Peyer's patch (tissue), 4 donors: ENCODE data around the gene SLC10A1. TPM values are rescaled to one million over a fixed set of nuclear protein-coding genes. Genes with fewer than 3 reads are reported as not detected.

Source experiments
- DNase-seq, 3 donors: peaks; one replicate each; pipeline ENCODE4 v3.0.0-alpha.2; 2017 to 2019
- H3K27ac ChIP-seq, 4 donors: fragments of 200-600 bp; sonication (generic); one replicate each; pipeline ENCODE4 v1.5.1; 2016 to 2019
- H3K27me3 ChIP-seq, 2 donors: fragments of 200-600 bp; sonication (generic); one replicate each; pipeline ENCODE4 v1.5.1; 2019
- H3K36me3 ChIP-seq, 3 donors: fragments of 200-600 bp; sonication (generic); one replicate each; pipeline ENCODE4 v1.5.1; 2016 to 2019
- H3K4me1 ChIP-seq, 4 donors: fragments of 200-600 bp; sonication (generic); one replicate each; pipeline ENCODE4 v1.5.1; 2016 to 2019
- H3K4me3 ChIP-seq, 4 donors: fragments of 200-600 bp; sonication (generic); 1 replicate in 3 of 4; 2 replicates in 1 of 4; pipeline ENCODE4 v1.5.1; 2016 to 2019; ENCODE audit warnings: mild to moderate bottlenecking in 1 of 4
- H3K9me3 ChIP-seq, 4 donors: fragments of 200-600 bp; sonication (generic); one replicate each; pipeline ENCODE4 v1.5.1; 2016 to 2019; ENCODE audit warnings: mild to moderate bottlenecking in 1 of 4
- CTCF ChIP-seq, 6 experiments: fragments of 450-650 bp in 4 of 6; fragments of 200-600 bp in 2 of 6; sonication (generic) in 1 of 6; IDR thresholded peaks; one replicate each; pipeline ENCODE4 v1.5.1; 2017 to 2019; ENCODE audit warnings: antibody characterized with exemption in 6 of 6, mild to moderate bottlenecking in 3 of 6, moderate library complexity in 1 of 6
- POLR2A ChIP-seq, 2 donors: fragments of 450-650 bp; IDR thresholded peaks; one replicate each; pipeline ENCODE4 v1.5.1; 2017; ENCODE audit warnings: antibody characterized with exemption in 2 of 2, mild to moderate bottlenecking in 2 of 2, moderate library complexity in 2 of 2
- total RNA-seq, 4 donors: library from RNA; depleted of rRNA; stranded (reverse); fragments of >200 nt; gene quantifications; one replicate each; pipeline ENCODE4 v1.1.0, GENCODE V29; 2016

The SLC10A1 gene
- total RNA-seq, 4 donors from 2014 or later, result not detected

DNA sequence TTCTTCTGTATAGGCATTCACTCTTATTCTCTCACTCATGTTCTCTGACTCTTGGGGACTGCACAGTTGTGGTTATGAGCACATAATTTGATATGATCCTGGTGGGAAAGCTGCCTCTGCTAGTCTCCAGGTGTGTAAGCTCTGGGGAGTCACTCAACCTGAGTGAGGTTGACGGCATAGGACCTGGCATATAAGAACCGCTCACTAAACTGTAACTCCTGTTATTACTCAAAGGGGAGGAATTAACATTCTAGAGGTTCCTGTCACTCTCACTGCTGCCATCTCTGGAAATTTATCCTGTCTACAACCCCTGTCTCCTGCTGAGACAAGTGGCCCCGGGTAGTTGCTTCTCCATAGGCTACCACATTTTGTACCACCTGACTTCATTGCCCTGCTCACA, 16.1 kb downstream of the SLC10A1 start:
- H3K27me3 ChIP-seq, result no peaks in the 10 kb centered on the region
- H3K4me1 ChIP-seq, result no peaks in the 10 kb centered on the region
- no peak for DNase-seq
- H3K9me3 ChIP-seq, result no peaks in the 10 kb centered on the region
- peaks cover 0 to 50% (median 0%) of the 10 kb centered on the region in 3 donors for H3K36me3 ChIP-seq
- no peak for TF ChIP-seq CTCF (IDR thresholded peaks at IDR 0.05)
- no peak for TF ChIP-seq POLR2A (IDR thresholded peaks at IDR 0.05)
- H3K27ac ChIP-seq, result no peak overlapping the region
- no peak overlapping the region for H3K4me3 ChIP-seq

DNA sequence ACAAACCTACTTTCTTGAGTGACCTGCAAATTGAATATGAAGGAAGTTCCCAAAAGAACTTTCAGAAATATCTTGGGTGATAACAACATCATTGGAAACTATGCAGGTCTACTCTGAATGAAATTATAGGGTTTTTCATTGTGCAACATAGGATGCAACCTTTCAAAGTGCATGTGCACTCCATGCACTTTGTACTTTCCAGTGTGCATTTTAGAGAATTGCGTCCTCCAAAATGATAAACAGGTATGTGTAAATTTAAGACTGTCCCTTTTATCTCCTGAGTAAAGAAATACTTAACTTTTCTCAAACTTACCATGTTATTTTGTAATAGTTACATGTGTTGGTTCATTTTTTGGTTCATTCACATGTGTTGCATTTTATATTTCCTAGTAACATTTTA, 16.9 kb downstream of the SLC10A1 start:
- H3K27me3 ChIP-seq, result no peaks in the 10 kb centered on the region
- no peak overlapping the region for H3K27ac ChIP-seq
- H3K36me3 ChIP-seq, result peaks cover 0 to 56% (median 0%) of the 10 kb centered on the region in 3 donors
- H3K4me1 ChIP-seq, result no peaks in the 10 kb centered on the region
- no peak overlapping the region for H3K4me3 ChIP-seq
- no peak for DNase-seq
- TF ChIP-seq CTCF (IDR thresholded peaks at IDR 0.05), result no peak
- TF ChIP-seq POLR2A (IDR thresholded peaks at IDR 0.05), result no peak
- no peaks in the 10 kb centered on the region for H3K9me3 ChIP-seq

- no peak overlapping the region for H3K4me3 ChIP-seq
- H3K36me3 ChIP-seq, result peaks cover 0 to 66% (median 0%) of the 10 kb centered on the region in 3 donors
- H3K27me3 ChIP-seq, result no peaks in the 10 kb centered on the region
- DNase-seq, result no peak
- H3K27ac ChIP-seq, result no peak overlapping the region
- no peaks in the 10 kb centered on the region for H3K9me3 ChIP-seq
- H3K4me1 ChIP-seq, result no peaks in the 10 kb centered on the region
- TF ChIP-seq CTCF (IDR thresholded peaks at IDR 0.05), result no peak
- TF ChIP-seq POLR2A (IDR thresholded peaks at IDR 0.05), result no peak
These were observed 18.0 kb downstream of the SLC10A1 start for GRCh38 chr14:69779088-69779487.

DNA sequence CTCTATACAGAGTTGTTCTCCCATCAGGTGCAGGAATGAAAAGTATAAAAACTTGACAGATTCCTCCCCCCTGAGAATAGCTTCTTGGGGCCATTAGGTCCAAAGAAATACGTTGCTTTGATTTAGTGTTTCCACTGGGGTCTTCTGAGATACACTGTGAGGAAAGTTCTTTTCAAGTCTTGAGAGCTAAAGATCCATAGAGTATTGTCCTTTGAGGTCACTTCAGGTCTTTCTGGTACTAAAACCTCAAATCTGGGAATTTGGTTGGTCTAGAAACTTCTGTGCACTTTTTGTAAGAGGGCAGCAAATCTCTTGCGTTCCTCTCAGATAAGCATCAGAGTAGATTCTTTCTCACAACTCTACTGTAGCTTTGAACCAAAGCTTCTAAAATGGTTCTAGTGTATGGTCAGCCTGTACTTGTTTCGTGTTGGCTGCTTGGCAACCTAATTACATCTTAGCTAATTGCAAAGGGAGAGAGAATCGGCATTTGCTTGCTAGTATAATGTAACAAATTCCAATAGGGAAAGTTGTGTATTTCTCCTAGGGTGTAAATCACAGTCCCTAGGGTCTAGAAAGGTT, 20.1 kb downstream of the SLC10A1 start:
- TF ChIP-seq POLR2A (IDR thresholded peaks at IDR 0.05) (no peak), CTCF (IDR thresholded peaks at IDR 0.05) (no peak)
- Histone ChIP-seq H3K9me3 (no peaks in the 10 kb centered on the region), H3K36me3 (peaks cover 0 to 88% (median 0%) of the 10 kb centered on the region in 3 donors), H3K4me3 (no peak overlapping the region), H3K4me1 (no peaks in the 10 kb centered on the region), H3K27ac (no peak overlapping the region), H3K27me3 (no peaks in the 10 kb centered on the region)
- no peak for DNase-seq

GRCh38 chr14:69775012-69775411, 22.0 kb downstream of the SLC10A1 start:
- TF ChIP-seq POLR2A (IDR thresholded peaks at IDR 0.05) (no peak), CTCF (IDR thresholded peaks at IDR 0.05) (no peak)
- no peak for DNase-seq
- H3K27me3 ChIP-seq, result no peaks in the 10 kb centered on the region
- peaks cover 0 to 94% (median 0%) of the 10 kb centered on the region in 3 donors for H3K36me3 ChIP-seq
- H3K27ac ChIP-seq, result no peak overlapping the region
- H3K4me3 ChIP-seq, result no peak overlapping the region
- H3K9me3 ChIP-seq, result no peaks in the 10 kb centered on the region
- peaks cover 0 to 15% (median 1%) of the 10 kb centered on the region in 4 donors for H3K4me1 ChIP-seq
